ENCODE measurements around the gene PRKACG. TPM values are rescaled to one million over a fixed set of nuclear protein-coding genes. Genes with fewer than 3 reads are reported as not detected.

Gene PRKACG
- total RNA-seq, 1 experiment from 2014 or later: not detected

- H3K4me3 Mint-ChIP-seq (ENCODE audit: unreplicated experiment): no peak overlapping the region
- Histone ChIP-seq H3K36me3 (ENCODE audit: control insufficient read depth, insufficient read depth, low read length) (no peaks in the 10 kb centered on the region), H3K4me3 (ENCODE audit: low read depth, low read length) (no peak overlapping the region), H3K4me1 (no peaks in the 10 kb centered on the region), H3K27me3 (replicated peaks; ENCODE audit: control insufficient read depth, insufficient read depth, low read length) (no peaks in the 10 kb centered on the region), H3K9me3 (no peaks in the 10 kb centered on the region)
- no peaks in the 10 kb centered on the region for H3K27me3 Mint-ChIP-seq (ENCODE audit: insufficient read depth, unreplicated experiment)
- H3K36me3 Mint-ChIP-seq (ENCODE audit: insufficient read depth, unreplicated experiment): no peaks in the 10 kb centered on the region
- ChIA-PET CTCF (no interaction called here), POLR2A (no interaction called here)
- BruUV-seq (replicated peaks): no TSS peak
- no peak overlapping the region for H3K27ac Mint-ChIP-seq (ENCODE audit: unreplicated experiment)
- intact Hi-C loops (cut with micrococcal nuclease; ENCODE audit: unreplicated experiment): no loop called here
- TF ChIP-seq CTCF (IDR thresholded peaks at IDR 0.05; ENCODE audit: insufficient read depth in 1 of 2, low read depth in 1 of 2, low read length in 1 of 2, severe bottlenecking in 1 of 2, unreplicated experiment in 1 of 2): no peak
- no peaks in the 10 kb centered on the region for H3K4me1 Mint-ChIP-seq (ENCODE audit: low read depth, unreplicated experiment)
- H3K9me3 Mint-ChIP-seq (ENCODE audit: unreplicated experiment): no peaks in the 10 kb centered on the region
- DNase-seq: no peak
Observed at GRCh38 chr9:68969538-68969937, 44.4 kb downstream of the PRKACG start.

- Mint-ChIP-seq H3K4me1 (ENCODE audit: low read depth, unreplicated experiment) (no peaks in the 10 kb centered on the region), H3K36me3 (ENCODE audit: insufficient read depth, unreplicated experiment) (peaks cover 5% of the 10 kb centered on the region), H3K27me3 (ENCODE audit: insufficient read depth, unreplicated experiment) (no peaks in the 10 kb centered on the region), H3K27ac (ENCODE audit: unreplicated experiment) (no peak overlapping the region), H3K4me3 (ENCODE audit: unreplicated experiment) (no peak overlapping the region), H3K9me3 (ENCODE audit: unreplicated experiment) (no peaks in the 10 kb centered on the region)
- POLR2A ChIA-PET: no interaction called here
- Histone ChIP-seq H3K4me1 (no peaks in the 10 kb centered on the region), H3K9me3 (no peaks in the 10 kb centered on the region), H3K36me3 (ENCODE audit: control insufficient read depth, insufficient read depth, low read length) (no peaks in the 10 kb centered on the region), H3K27me3 (replicated peaks; ENCODE audit: control insufficient read depth, insufficient read depth, low read length) (no peaks in the 10 kb centered on the region), H3K4me3 (ENCODE audit: low read depth, low read length) (no peak overlapping the region)
- no peak for DNase-seq
- intact Hi-C loops (cut with micrococcal nuclease; ENCODE audit: unreplicated experiment): no loop called here
- no TSS peak for BruUV-seq (replicated peaks)
- CTCF ChIA-PET: no interaction called here
- TF ChIP-seq CTCF (IDR thresholded peaks at IDR 0.05; ENCODE audit: insufficient read depth in 1 of 2, low read depth in 1 of 2, low read length in 1 of 2, severe bottlenecking in 1 of 2, unreplicated experiment in 1 of 2): no peak
Observed at GRCh38 chr9:68967800-68968199, 46.1 kb downstream of the PRKACG start.

GRCh38 chr9:68966496-68966944 is 47.4 kb downstream of the PRKACG start:
- BruUV-seq (replicated peaks): no TSS peak
- CTCF ChIA-PET: no interaction called here
- no peak overlapping the region for H3K4me3 ChIP-seq (ENCODE audit: low read depth, low read length)
- H3K9me3 Mint-ChIP-seq (ENCODE audit: unreplicated experiment): no peaks in the 10 kb centered on the region
- H3K27me3 Mint-ChIP-seq (ENCODE audit: insufficient read depth, unreplicated experiment): no peaks in the 10 kb centered on the region
- POLR2A ChIA-PET: no interaction called here
- H3K9me3 ChIP-seq: no peaks in the 10 kb centered on the region
- no peak overlapping the region for H3K27ac Mint-ChIP-seq (ENCODE audit: unreplicated experiment)
- no peaks in the 10 kb centered on the region for H3K4me1 Mint-ChIP-seq (ENCODE audit: low read depth, unreplicated experiment)
- H3K4me1 ChIP-seq: no peaks in the 10 kb centered on the region
- no peaks in the 10 kb centered on the region for H3K27me3 ChIP-seq (replicated peaks; ENCODE audit: control insufficient read depth, insufficient read depth, low read length)
- H3K36me3 ChIP-seq (ENCODE audit: control insufficient read depth, insufficient read depth, low read length): no peaks in the 10 kb centered on the region
- intact Hi-C loops (cut with micrococcal nuclease; ENCODE audit: unreplicated experiment): no loop called here
- H3K4me3 Mint-ChIP-seq (ENCODE audit: unreplicated experiment): no peak overlapping the region
- DNase-seq: no peak
- H3K36me3 Mint-ChIP-seq (ENCODE audit: insufficient read depth, unreplicated experiment): peaks cover 5% of the 10 kb centered on the region
- no peak for TF ChIP-seq CTCF (IDR thresholded peaks at IDR 0.05; ENCODE audit: insufficient read depth in 1 of 2, low read depth in 1 of 2, low read length in 1 of 2, severe bottlenecking in 1 of 2, unreplicated experiment in 1 of 2)
